GM21381 (cell line): ENCODE results near the gene GRK5.
"Not testable (repeated sequence)": the region's sequence is repeated elsewhere in the genome, so short reads cannot be mapped to it uniquely, and the experiment has no call there.

Experiments
- ATAC-seq: cut with Tn5 transposase; IDR thresholded peaks from one replicate; pipeline ENCODE4 v1.9.1; 2021; ENCODE audit warnings: mild to moderate bottlenecking, moderate library complexity; ENCODE audit not compliant: unreplicated experiment

The GRK5 gene

GRCh38 chr10:119272736-119273135, 65.4 kb downstream of the GRK5 start:
- no peak for ATAC-seq

GRCh38 chr10:119273413-119273812, 66.0 kb downstream of the GRK5 start:
- ATAC-seq = no peak

- no peak for ATAC-seq
Measured at GRCh38 chr10:119274519-119275045, 67.2 kb downstream of the GRK5 start.

GRCh38 chr10:119275085-119275484, 67.7 kb downstream of the GRK5 start:
- no peak for ATAC-seq

- not testable (repeated sequence) for ATAC-seq
Measured at GRCh38 chr10:119276194-119276593, 68.8 kb downstream of the GRK5 start.

- no peak for ATAC-seq
Measured at GRCh38 chr10:119278126-119278709, 70.8 kb downstream of the GRK5 start.

- ATAC-seq = no peak
Measured at GRCh38 chr10:119279441-119279840, 72.1 kb downstream of the GRK5 start.

GRCh38 chr10:119281581-119282071, 74.3 kb downstream of the GRK5 start:
- ATAC-seq = no peak

GRCh38 chr10:119282446-119282845, 75.1 kb downstream of the GRK5 start:
- no peak for ATAC-seq

GRCh38 chr10:119283387-119283786, 76.0 kb downstream of the GRK5 start:
- ATAC-seq = no peak

- ATAC-seq = peak; percentile 61
Measured at GRCh38 chr10:119283818-119284217, 76.4 kb downstream of the GRK5 start.

GRCh38 chr10:119284679-119285096, 77.3 kb downstream of the GRK5 start:
- no peak for ATAC-seq

- no peak for ATAC-seq
Measured at GRCh38 chr10:119285495-119286267, 78.3 kb downstream of the GRK5 start.

- ATAC-seq = no peak
Measured at GRCh38 chr10:119286516-119286915, 79.1 kb downstream of the GRK5 start.

- ATAC-seq = no peak
Measured at GRCh38 chr10:119286983-119287633, 79.7 kb downstream of the GRK5 start.

GRCh38 chr10:119288574-119289001, 81.2 kb downstream of the GRK5 start:
- no peak for ATAC-seq

GRCh38 chr10:119289227-119289920, 82.0 kb downstream of the GRK5 start:
- ATAC-seq = no peak

- ATAC-seq = no peak
Measured at GRCh38 chr10:119290301-119291048, 83.1 kb downstream of the GRK5 start.

GRCh38 chr10:119291223-119291900, 84.0 kb downstream of the GRK5 start:
- no peak for ATAC-seq
